Endodermal cell (in vitro differentiated cells): ENCODE measurements around the gene SGPP1. TPM values are rescaled to one million over a fixed set of nuclear protein-coding genes. Genes with fewer than 3 reads are reported as not detected.

Experiments used
- DNase-seq: peaks from one replicate; pipeline ENCODE4 v3.0.0-alpha.2; 2017
- H3K27ac ChIP-seq: 2 replicates; pipeline ENCODE4 v1.5.1; 2013; ENCODE audit warnings: mild to moderate bottlenecking, low read depth, low read length, moderate library complexity
- H3K27me3 ChIP-seq: 2 replicates; pipeline ENCODE4 v1.6.1; 2013; ENCODE audit warnings: mild to moderate bottlenecking, low read length, moderate library complexity; ENCODE audit not compliant: insufficient read depth, control insufficient read depth, poor library complexity, severe bottlenecking
- H3K36me3 ChIP-seq: 2 replicates; pipeline ENCODE4 v1.7.0; 2013; ENCODE audit warnings: mild to moderate bottlenecking, low read length, moderate library complexity; ENCODE audit not compliant: control insufficient read depth, insufficient read depth
- H3K4me1 ChIP-seq: one replicate; pipeline ENCODE4 v1.7.0; 2013; ENCODE audit warnings: low read length; ENCODE audit not compliant: control insufficient read depth, insufficient read depth
- H3K4me3 ChIP-seq: 2 replicates; pipeline ENCODE4 v1.5.1; 2013; ENCODE audit warnings: mild to moderate bottlenecking, low read length, moderate library complexity
- H3K9ac ChIP-seq: 2 replicates; pipeline ENCODE4 v1.6.1; 2013; ENCODE audit warnings: mild to moderate bottlenecking, low read length, moderate library complexity; ENCODE audit not compliant: poor library complexity, severe bottlenecking; ENCODE audit errors: extremely low read depth
- H3K9me3 ChIP-seq: 2 replicates; pipeline ENCODE4 v1.6.1; 2013; ENCODE audit warnings: mild to moderate bottlenecking, low read length, moderate library complexity; ENCODE audit not compliant: control insufficient read depth
- H3K27ac Mint-ChIP-seq: 2 replicates; pipeline ENCODE4 v1.8.0; 2020; ENCODE audit warnings: mixed read lengths
- H3K27me3 Mint-ChIP-seq: 2 replicates; pipeline ENCODE4 v1.8.0; 2021; ENCODE audit warnings: mild to moderate bottlenecking, mixed read lengths; ENCODE audit not compliant: insufficient read depth
- H3K36me3 Mint-ChIP-seq: 2 replicates; pipeline ENCODE4 v1.8.0; 2020; ENCODE audit warnings: low read depth, mixed read lengths
- H3K4me1 Mint-ChIP-seq: 2 replicates; pipeline ENCODE4 v1.8.0; 2020; ENCODE audit warnings: mixed read lengths
- H3K4me3 Mint-ChIP-seq: 2 replicates; pipeline ENCODE4 v1.8.0; 2020; ENCODE audit warnings: mild to moderate bottlenecking, moderate library complexity, mixed read lengths
- H3K9me3 Mint-ChIP-seq: 2 replicates; pipeline ENCODE4 v1.8.0; 2020; ENCODE audit warnings: mild to moderate bottlenecking, mixed read lengths
- CTCF ChIP-seq: fragments of 200-600 bp; sonication (generic); conservative IDR thresholded peaks from 2 replicates; pipeline ENCODE4 v1.5.0; 2021; ENCODE audit warnings: antibody characterized with exemption, mild to moderate bottlenecking
- WGBS, 2 experiments: methylation state at CpG; one replicate each; pipeline versions ENCODE4 v1.1.5 to v1.1.7; 2013; ENCODE audit warnings: missing lambda C conversion rate in 2 of 2, mixed read lengths in 1 of 2; ENCODE audit not compliant: insufficient coverage in 1 of 2, insufficient read length in 1 of 2; 5-methylcytosine and 5-hydroxymethylcytosine counted together
- total RNA-seq, 2 donors: library from RNA; stranded (reverse); fragmentation: NEBNext Ultra II Directional in 1 of 2; extraction: Animal tissue kit (Norgen Biotek cat#: 25700) in 1 of 2; gene quantifications; 2 replicates in 1 of 2; 3 replicates in 1 of 2; pipeline ENCODE4 v1.2.1, GENCODE V29; 2021

SGPP1 gene
- total RNA-seq, 2 donors from 2014 or later = 15.5 to 18.4 TPM

DNA sequence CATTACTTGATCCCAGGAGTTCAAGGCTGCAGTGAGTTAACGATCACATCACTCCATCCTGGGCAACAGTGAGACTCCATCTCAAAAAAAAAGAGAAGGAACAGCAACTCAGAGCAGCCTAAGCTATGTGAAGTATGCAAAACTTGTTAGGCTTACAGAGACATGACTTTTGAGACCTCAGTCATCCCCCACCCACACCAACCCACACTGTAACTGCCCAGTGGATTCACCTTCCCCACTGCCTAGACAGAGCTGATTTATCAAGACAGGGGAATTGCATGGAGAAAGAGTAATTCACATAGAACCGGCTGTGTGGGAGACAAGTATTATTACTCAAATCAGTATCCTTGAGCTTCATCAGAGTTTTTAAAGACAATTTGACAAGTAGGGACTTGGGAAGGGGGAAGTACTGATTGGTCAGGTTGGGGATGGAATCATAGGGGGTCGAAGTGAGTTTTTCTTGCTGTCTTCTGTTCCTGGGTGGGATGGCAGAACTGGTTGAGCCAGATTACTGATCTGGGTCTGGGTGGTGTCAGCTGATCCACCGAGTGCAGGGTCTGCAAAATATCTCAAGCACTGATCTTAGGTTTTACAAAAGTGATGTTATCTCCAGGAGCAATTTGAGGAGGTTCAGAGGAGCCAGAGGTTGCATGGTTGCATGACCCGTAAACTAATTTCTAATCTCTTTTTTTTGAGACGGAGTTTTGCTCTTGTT lies 80.0 kb downstream of the SGPP1 start:
- H3K9me3 Mint-ChIP-seq = no peaks in the 10 kb centered on the region
- no peaks in the 10 kb centered on the region for H3K27me3 Mint-ChIP-seq
- H3K27me3 ChIP-seq = no peaks in the 10 kb centered on the region
- peaks cover 5% of the 10 kb centered on the region for H3K4me1 Mint-ChIP-seq
- H3K27ac Mint-ChIP-seq = no peak overlapping the region
- peaks cover 7% of the 10 kb centered on the region for H3K36me3 Mint-ChIP-seq
- H3K9me3 ChIP-seq = no peaks in the 10 kb centered on the region
- DNase-seq = no peak
- TF ChIP-seq CTCF = no peak
- H3K4me3 ChIP-seq = no peak overlapping the region
- no peak overlapping the region for H3K4me3 Mint-ChIP-seq
- H3K27ac ChIP-seq = no peak overlapping the region
- no peaks in the 10 kb centered on the region for H3K36me3 ChIP-seq
- no peaks in the 10 kb centered on the region for H3K4me1 ChIP-seq
- WGBS, 2 experiments = 87 to 98% methylated on average over 5 to 6 of the region's 6 CpGs
- H3K9ac ChIP-seq = no peak overlapping the region

DNA sequence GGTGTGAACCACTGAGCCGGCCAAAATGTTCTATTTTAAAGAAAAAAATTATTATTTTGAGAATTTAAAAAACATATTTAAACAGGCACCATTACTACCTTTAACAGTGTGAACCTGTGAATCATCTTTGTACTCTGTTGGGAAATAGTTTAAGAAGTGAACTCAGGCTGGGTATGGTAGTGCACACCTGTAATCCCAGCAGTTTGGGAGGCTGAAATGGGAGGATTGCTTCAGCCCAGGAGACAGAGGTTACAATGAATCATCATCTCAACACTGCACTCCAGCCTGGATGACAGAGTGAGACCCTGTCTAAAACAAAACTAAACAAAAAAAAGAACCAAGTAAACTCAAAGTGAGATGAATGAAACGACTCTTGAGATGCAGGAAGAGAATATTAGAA lies 83.1 kb downstream of the SGPP1 start:
- Histone ChIP-seq H3K27me3 (no peaks in the 10 kb centered on the region), H3K9me3 (no peaks in the 10 kb centered on the region), H3K27ac (no peak overlapping the region), H3K36me3 (no peaks in the 10 kb centered on the region), H3K9ac (no peak overlapping the region), H3K4me1 (no peaks in the 10 kb centered on the region), H3K4me3 (no peak overlapping the region)
- Mint-ChIP-seq H3K36me3 (peaks cover 7% of the 10 kb centered on the region), H3K4me3 (no peak overlapping the region), H3K27me3 (no peaks in the 10 kb centered on the region), H3K27ac (no peak overlapping the region), H3K9me3 (no peaks in the 10 kb centered on the region), H3K4me1 (peaks cover 5% of the 10 kb centered on the region)
- WGBS, 2 experiments = no CpG with 5 or more reads among the region's 2 CpGs
- TF ChIP-seq CTCF = no peak
- no peak for DNase-seq

DNA sequence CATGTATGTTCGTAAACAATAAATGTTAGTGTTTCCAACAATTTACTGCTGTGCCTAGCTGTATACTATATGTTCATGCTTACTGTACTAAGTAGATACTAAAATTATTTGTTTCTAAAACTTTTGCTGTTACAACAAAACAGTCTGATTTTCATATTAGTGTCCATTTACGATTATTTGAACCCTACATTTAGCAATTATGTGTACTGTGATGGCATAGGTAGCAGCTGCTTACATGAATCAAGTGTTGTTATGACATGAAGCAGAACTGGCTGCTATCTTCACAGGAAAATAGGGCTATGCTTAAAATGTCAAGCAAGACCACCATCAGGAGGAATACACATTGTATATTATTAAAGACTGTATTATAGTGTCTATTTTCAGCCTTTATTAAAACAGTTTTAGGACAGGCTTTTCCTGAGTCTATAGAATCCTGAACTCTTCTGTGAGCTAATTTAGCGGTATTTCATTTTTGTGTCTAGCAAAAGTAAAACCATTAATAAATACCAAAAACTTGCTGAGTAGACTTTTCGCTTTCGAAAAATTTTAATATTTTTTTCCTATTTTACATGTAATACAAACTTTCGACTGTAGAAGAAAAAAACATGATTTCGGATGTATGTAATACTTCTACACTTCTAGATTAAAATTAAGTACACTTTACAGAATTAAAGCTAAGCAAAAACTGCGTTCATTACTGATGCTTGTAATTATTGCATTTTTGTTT lies 85.0 kb downstream of the SGPP1 start:
- Histone ChIP-seq H3K27me3 (no peaks in the 10 kb centered on the region), H3K36me3 (peaks cover 3% of the 10 kb centered on the region), H3K4me3 (peak overlapping the region; percentile 99), H3K9me3 (peaks cover 2% of the 10 kb centered on the region), H3K27ac (no peak overlapping the region), H3K9ac (peak overlapping the region; percentile 64), H3K4me1 (no peaks in the 10 kb centered on the region)
- Mint-ChIP-seq H3K4me1 (peaks cover 5% of the 10 kb centered on the region), H3K9me3 (peaks cover 1% of the 10 kb centered on the region), H3K4me3 (peak overlapping the region; percentile 83), H3K27ac (no peak overlapping the region), H3K36me3 (peaks cover 22% of the 10 kb centered on the region), H3K27me3 (no peaks in the 10 kb centered on the region)
- 70 to 80% methylated on average over 4 to 6 of the region's 8 CpGs for WGBS, 2 experiments
- DNase-seq = no peak
- TF ChIP-seq CTCF = no peak
